Uterus (tissue), 2 donors: ENCODE measurements around the gene HBQ1.

ENCODE experiments used
- CTCF ChIP-seq, 4 experiments: fragments of 200-600 bp in 2 of 4; fragments of 450-650 bp in 2 of 4; sonication (generic) in 2 of 4; IDR thresholded peaks; one replicate each; pipeline ENCODE4 v1.5.1; 2016 to 2019; ENCODE audit warnings: antibody characterized with exemption in 4 of 4, mild to moderate bottlenecking in 2 of 4, moderate library complexity in 1 of 4
- POLR2A ChIP-seq, 2 donors: fragments of 450-650 bp; IDR thresholded peaks; one replicate each; pipeline ENCODE4 v1.6.1; 2016; ENCODE audit warnings: antibody characterized with exemption in 2 of 2, mild to moderate bottlenecking in 1 of 2, moderate library complexity in 1 of 2

GRCh38 chr16:155031-155398 lies 25.2 kb upstream of the HBQ1 start:
- no peak for TF ChIP-seq CTCF (IDR thresholded peaks at IDR 0.05)
- no peak for TF ChIP-seq POLR2A (IDR thresholded peaks at IDR 0.05)
